Measurements from ENCODE around the gene CCDC43. TPM values are rescaled to one million over a fixed set of nuclear protein-coding genes. Genes with fewer than 3 reads are reported as not detected.

The CCDC43 gene
- total and polyA plus RNA-seq, 9 of the 15 experiments (the other 6 are each of a cell fraction or from before 2014, with no cell fraction given): 11.7 to 42.3 (median 25.9) TPM

- TF ChIP-seq, protein P1, sequence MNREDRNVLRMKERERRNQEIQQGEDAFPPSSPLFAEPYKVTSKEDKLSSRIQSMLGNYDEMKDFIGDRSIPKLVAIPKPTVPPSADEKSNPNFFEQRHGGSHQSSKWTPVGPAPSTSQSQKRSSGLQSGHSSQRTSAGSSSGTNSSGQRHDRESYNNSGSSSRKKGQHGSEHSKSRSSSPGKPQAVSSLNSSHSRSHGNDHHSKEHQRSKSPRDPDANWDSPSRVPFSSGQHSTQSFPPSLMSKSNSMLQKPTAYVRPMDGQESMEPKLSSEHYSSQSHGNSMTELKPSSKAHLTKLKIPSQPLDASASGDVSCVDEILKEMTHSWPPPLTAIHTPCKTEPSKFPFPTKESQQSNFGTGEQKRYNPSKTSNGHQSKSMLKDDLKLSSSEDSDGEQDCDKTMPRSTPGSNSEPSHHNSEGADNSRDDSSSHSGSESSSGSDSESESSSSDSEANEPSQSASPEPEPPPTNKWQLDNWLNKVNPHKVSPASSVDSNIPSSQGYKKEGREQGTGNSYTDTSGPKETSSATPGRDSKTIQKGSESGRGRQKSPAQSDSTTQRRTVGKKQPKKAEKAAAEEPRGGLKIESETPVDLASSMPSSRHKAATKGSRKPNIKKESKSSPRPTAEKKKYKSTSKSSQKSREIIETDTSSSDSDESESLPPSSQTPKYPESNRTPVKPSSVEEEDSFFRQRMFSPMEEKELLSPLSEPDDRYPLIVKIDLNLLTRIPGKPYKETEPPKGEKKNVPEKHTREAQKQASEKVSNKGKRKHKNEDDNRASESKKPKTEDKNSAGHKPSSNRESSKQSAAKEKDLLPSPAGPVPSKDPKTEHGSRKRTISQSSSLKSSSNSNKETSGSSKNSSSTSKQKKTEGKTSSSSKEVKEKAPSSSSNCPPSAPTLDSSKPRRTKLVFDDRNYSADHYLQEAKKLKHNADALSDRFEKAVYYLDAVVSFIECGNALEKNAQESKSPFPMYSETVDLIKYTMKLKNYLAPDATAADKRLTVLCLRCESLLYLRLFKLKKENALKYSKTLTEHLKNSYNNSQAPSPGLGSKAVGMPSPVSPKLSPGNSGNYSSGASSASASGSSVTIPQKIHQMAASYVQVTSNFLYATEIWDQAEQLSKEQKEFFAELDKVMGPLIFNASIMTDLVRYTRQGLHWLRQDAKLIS (CRISPR knock-in tag; IDR thresholded peaks at IDR 0.05): no peak
- no peak for TF ChIP-seq FOXJ3 (CRISPR knock-in tag; IDR thresholded peaks at IDR 0.05)
- no peak for TF ChIP-seq RHOXF2B (CRISPR knock-in tag; conservative IDR thresholded peaks at IDR 0.05)
- TF ChIP-seq MXD1 (CRISPR knock-in tag; IDR thresholded peaks at IDR 0.05; ENCODE audit: borderline replicate concordance, poor library complexity, severe bottlenecking): no peak
- no peak for TF ChIP-seq NCOA1 (IDR thresholded peaks at IDR 0.05; ENCODE audit: low read depth)
- TF ChIP-seq, protein P2, sequence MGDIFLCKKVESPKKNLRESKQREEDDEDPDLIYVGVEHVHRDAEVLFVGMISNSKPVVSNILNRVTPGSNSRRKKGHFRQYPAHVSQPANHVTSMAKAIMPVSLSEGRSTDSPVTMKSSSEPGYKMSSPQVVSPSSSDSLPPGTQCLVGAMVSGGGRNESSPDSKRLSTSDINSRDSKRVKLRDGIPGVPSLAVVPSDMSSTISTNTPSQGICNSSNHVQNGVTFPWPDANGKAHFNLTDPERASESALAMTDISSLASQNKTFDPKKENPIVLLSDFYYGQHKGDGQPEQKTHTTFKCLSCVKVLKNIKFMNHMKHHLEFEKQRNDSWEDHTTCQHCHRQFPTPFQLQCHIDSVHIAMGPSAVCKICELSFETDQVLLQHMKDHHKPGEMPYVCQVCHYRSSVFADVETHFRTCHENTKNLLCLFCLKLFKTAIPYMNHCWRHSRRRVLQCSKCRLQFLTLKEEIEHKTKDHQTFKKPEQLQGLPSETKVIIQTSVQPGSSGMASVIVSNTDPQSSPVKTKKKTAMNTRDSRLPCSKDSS (IDR thresholded peaks at IDR 0.05; ENCODE audit: low read depth, partially characterized antibody): no peak
- no peak for TF ChIP-seq HNRNPK (IDR thresholded peaks at IDR 0.05; ENCODE audit: low read depth, low read length, poor library complexity, severe bottlenecking)
Measured at GRCh38 chr17:44734272-44734671, 44.7 kb upstream of the CCDC43 start (continued).
